GM12872 (cell line): ENCODE data around the gene TEX50.

ENCODE experiments used
- CTCF ChIP-seq: IDR thresholded peaks from 3 replicates; pipeline ENCODE4 v1.5.1; 2011; ENCODE audit warnings: low read depth, mild to moderate bottlenecking, low read length, moderate library complexity; ENCODE audit not compliant: insufficient read depth

The TEX50 gene, protein sequence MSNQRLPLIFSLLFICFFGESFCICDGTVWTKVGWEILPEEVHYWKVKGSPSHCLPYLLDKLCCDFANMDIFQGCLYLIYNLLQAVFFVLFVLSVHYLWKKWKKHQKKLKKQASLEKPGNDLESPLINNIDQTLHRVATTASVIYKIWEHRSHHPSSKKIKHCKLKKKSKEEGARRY

GRCh38 chr1:173635116-173635515 lies at the start of gene TEX50:
TEX50 (plus strand) TSS chr1:173635338; CDS start chr1:173635522, 184 bp downstream.
- TF ChIP-seq CTCF, result no peak

DNA sequence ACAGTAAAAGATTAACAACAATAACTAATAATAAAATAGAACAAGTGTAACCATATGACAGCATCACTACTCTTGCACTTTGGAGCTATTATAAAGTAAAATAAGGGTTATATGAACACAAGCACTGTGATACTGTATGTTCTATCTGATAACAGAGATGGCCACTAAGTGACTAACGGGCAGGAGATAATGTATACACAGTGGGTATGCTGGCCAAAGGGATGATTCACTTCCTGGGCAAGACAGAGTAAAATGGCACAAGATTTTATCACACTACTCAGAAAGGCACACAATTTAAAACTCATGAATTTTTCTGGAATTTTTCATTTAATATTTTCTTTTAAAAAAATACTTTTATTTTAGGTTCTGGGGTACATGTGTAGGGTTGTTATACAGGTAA lies 44.6 kb upstream of the TEX50 start:
- no peak for TF ChIP-seq CTCF

GRCh38 chr1:173596097-173596825 lies 38.9 kb upstream of the TEX50 start:
- TF ChIP-seq CTCF, result no peak

GRCh38 chr1:173601588-173601987 lies 33.5 kb upstream of the TEX50 start:
- TF ChIP-seq CTCF, result no peak

- no peak for TF ChIP-seq CTCF
Measured at GRCh38 chr1:173603056-173603591, 32.0 kb upstream of the TEX50 start, which contains the start of gene SLC9C2. SLC9C2 (minus strand) TSS chr1:173603072; CDS start chr1:173601776, 1,296 bp downstream.

- TF ChIP-seq CTCF, result no peak
Measured at GRCh38 chr1:173608503-173609216, 26.5 kb upstream of the TEX50 start.

GRCh38 chr1:173616859-173617258 lies 18.3 kb upstream of the TEX50 start:
- TF ChIP-seq CTCF, result no peak
